GM23338 (cell line): ENCODE measurements around the gene CSN3.

Source experiments
- CREB1 ChIP-seq: fragments of 250-450 bp; sonication (Bioruptor Pico); IDR thresholded peaks from 2 replicates; pipeline ENCODE4 v1.5.0; 2020; ENCODE audit warnings: low read depth, mild to moderate bottlenecking, moderate library complexity
- CTCF ChIP-seq, 2 experiments: fragments of 200-600 bp in 1 of 2; sonication (generic) in 1 of 2; conservative IDR thresholded peaks; 2 replicates each; pipeline versions ENCODE4 v1.5.1 to v1.6.1; 2016 to 2017; ENCODE audit warnings: antibody characterized with exemption in 2 of 2, low read depth in 2 of 2, mild to moderate bottlenecking in 2 of 2, moderate library complexity in 1 of 2
- EZH2 ChIP-seq: fragments of 200-600 bp; sonication (generic); IDR thresholded peaks from one replicate; pipeline ENCODE4 v1.8.0; 2017; ENCODE audit warnings: antibody characterized with exemption, mild to moderate bottlenecking, low read depth; ENCODE audit not compliant: unreplicated experiment
- EZH2phosphoT487 ChIP-seq: fragments of 200-600 bp; sonication (generic); IDR thresholded peaks from one replicate; pipeline ENCODE4 v1.8.1; 2018; ENCODE audit warnings: antibody characterized with exemption; ENCODE audit not compliant: unreplicated experiment
- NANOG ChIP-seq: IDR thresholded peaks from 2 replicates; pipeline ENCODE4 v1.6.1; 2016; ENCODE audit warnings: antibody characterized with exemption, borderline replicate concordance
- POLR2AphosphoS5 ChIP-seq: IDR thresholded peaks from 2 replicates; pipeline ENCODE4 v1.6.1; 2016; ENCODE audit warnings: antibody characterized with exemption, low read depth
- STAT1 ChIP-seq: IDR thresholded peaks from one replicate; pipeline ENCODE4 v1.6.1; 2016; ENCODE audit warnings: antibody characterized with exemption; ENCODE audit not compliant: unreplicated experiment

GRCh38 chr4:70299643-70300042, 57.2 kb downstream of the CSN3 start:
- TF ChIP-seq CTCF (conservative IDR thresholded peaks at IDR 0.05; ENCODE audit: low read depth in 2 of 2) (no peak), EZH2 (no peak), POLR2AphosphoS5 (no peak), EZH2phosphoT487 (no peak), NANOG (no peak), STAT1 (no peak), CREB1 (no peak)
